Heart left ventricle (tissue), 16 donors: ENCODE measurements around the gene DKK3. TPM values are rescaled to one million over a fixed set of nuclear protein-coding genes. Genes with fewer than 3 reads are reported as not detected.

Experiments used
- ATAC-seq, 4 donors: fragments of 200-7000 bp; cut with Tn5 transposase; one replicate each; pipeline ENCODE4 v1.9.1; 2020 to 2022; ENCODE audit warnings: moderate library complexity in 4 of 4, mild to moderate bottlenecking in 3 of 4, moderate number of reproducible peaks in 1 of 4
- DNase-seq, 5 donors: peaks; one replicate each; pipeline ENCODE4 v3.0.0-alpha.2; 2020
- H3K27ac ChIP-seq, 12 donors: fragments of 200-600 bp; sonication (generic) in 4 of 12; one replicate each; pipeline versions ENCODE4 v1.5.0 to v1.8.0; 2016 to 2022; ENCODE audit warnings: mild to moderate bottlenecking in 2 of 12
- H3K27me3 ChIP-seq, 9 donors: fragments of 200-600 bp; sonication (generic) in 2 of 9; one replicate each; pipeline versions ENCODE4 v1.5.1 to v1.8.0; 2016 to 2022; ENCODE audit warnings: mild to moderate bottlenecking in 3 of 9
- H3K36me3 ChIP-seq, 9 donors: fragments of 200-600 bp; sonication (generic) in 2 of 9; one replicate each; pipeline versions ENCODE4 v1.5.0 to v1.8.0; 2018 to 2022; ENCODE audit warnings: mild to moderate bottlenecking in 2 of 9
- H3K4me1 ChIP-seq, 12 donors: fragments of 200-600 bp; sonication (generic) in 4 of 12; one replicate each; pipeline versions ENCODE4 v1.5.0 to v1.8.0; 2016 to 2022; ENCODE audit warnings: mild to moderate bottlenecking in 3 of 12
- H3K4me3 ChIP-seq, 12 donors: fragments of 200-600 bp; sonication (generic) in 4 of 12; one replicate each; pipeline versions ENCODE4 v1.5.0 to v1.8.0; 2017 to 2022; ENCODE audit warnings: mild to moderate bottlenecking in 9 of 12, moderate library complexity in 4 of 12
- H3K9me3 ChIP-seq, 12 donors: fragments of 200-600 bp; sonication (generic) in 4 of 12; one replicate each; pipeline versions ENCODE4 v1.5.0 to v1.8.0; 2016 to 2022; ENCODE audit warnings: mild to moderate bottlenecking in 1 of 12
- POLR2A ChIP-seq, 2 donors: fragments of 450-650 bp; IDR thresholded peaks; one replicate each; pipeline ENCODE4 v1.6.1; 2017; ENCODE audit warnings: antibody characterized with exemption in 2 of 2, mild to moderate bottlenecking in 2 of 2, moderate library complexity in 2 of 2
- WGBS, 4 donors: extraction: QIAGEN DNeasy Blood & Tissue Kit in 2 of 4; methylation state at CpG; one replicate each; pipeline versions ENCODE4 v1.1.5 to v1.1.7; 2013 to 2018; 5-methylcytosine and 5-hydroxymethylcytosine counted together
- intact Hi-C, 10 donors: fragments of 100-400 bp; cut with DNase I; formaldehyde crosslinking; loops; one replicate each; pipeline versions ENCODE4 v1.11.1 to v1.14.2; 2022
- polyA plus RNA-seq, 2 donors: library from polyadenylated mRNA; stranded (reverse); fragments of 200-250 nt; gene quantifications; one replicate each; pipeline ENCODE4 v1.2.3, GENCODE V29; 2013
- total RNA-seq, 9 donors: library from RNA; depleted of rRNA in 2 of 9; stranded (reverse); fragments of >200 nt in 2 of 9; fragmentation: NEBNext Ultra II Directional in 3 of 9; extraction: Animal tissue kit (Norgen Biotek cat#: 25700) in 3 of 9; gene quantifications; one replicate each; pipeline versions ENCODE4 v1.1.0 to v1.2.4, GENCODE V29; 2016 to 2023
- TF ChIP-seq, protein P1 (sequence below), 12 donors: fragments of 200-600 bp; sonication (generic) in 4 of 12; IDR thresholded peaks; one replicate each; pipeline versions ENCODE4 v1.5.0 to v1.8.0; 2018 to 2022; ENCODE audit warnings: antibody characterized with exemption in 12 of 12, mild to moderate bottlenecking in 5 of 12
- donor health status: ischemic (EF 13 %, LVEDD 7.1; RV severe dilation, severe dysfunction).
- donor health status: healthy with polysubstance abuse.
- donor health status: DM: no; HTN: yes; CAD: no.
- donor health status: DM: no; HTN: no; CAD: no.
- donor health status: ischemic (EF 25% LVEDD 6.9; RV normal size, moderate dysfunction).
- donor health status: ischemic (EF 25% LVEDD 5.7; RV mildly dilated, moderate dysfunction).
- donor health status: healthy.
- donor health status: DM: yes; HTN: yes; CAD: no.
- donor health status: ischemic (EF 35%, LVEDD 5.7; RV mildly dilated, moderate dysfunction).
- donor health status: nonischemic (EF 11% LVEDD 7.7; RV severe dilation, severe dysfunction).
- donor health status: DM: yes; HTN: yes; CAD: no.
- donor health status: PGD.
- donor health status: ischemic (EF 29% LVEDD 5.4; RV normal size, mild dysfunction).
- donor health status: nonischemic (EF 23%, LVEDD 6.1; RV moderate dilation, normal function).

DKK3 gene
- total and polyA plus RNA-seq, 11 donors, result 117 to 851 (median 707) TPM

DNA sequence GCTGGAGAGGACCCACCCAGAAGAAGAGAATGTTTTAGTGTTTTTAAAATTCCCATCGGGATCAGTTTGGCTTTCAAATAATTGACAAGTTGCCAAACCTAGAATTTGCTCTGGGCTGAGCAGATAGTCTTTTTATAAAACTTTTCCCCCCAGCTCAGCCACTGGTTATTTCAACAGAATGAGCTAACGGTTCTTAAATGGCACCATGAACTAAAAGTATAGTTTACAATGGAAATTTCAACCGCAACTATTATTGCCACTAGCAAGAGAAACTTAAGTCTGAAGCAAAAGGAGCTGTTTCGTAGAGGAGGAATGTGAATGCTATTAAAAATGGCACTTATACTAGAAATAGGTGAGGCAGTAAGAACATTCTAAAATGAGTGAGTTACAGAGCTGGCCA, 3.4 kb downstream of the DKK3 start:
- H3K4me1 ChIP-seq, result peaks cover 0 to 56% (median 29%) of the 10 kb centered on the region in 12 donors
- peaks cover 0 to 35% (median 0%) of the 10 kb centered on the region in 9 donors for H3K27me3 ChIP-seq
- intact Hi-C loops, result loop anchor here in 2 of 10 donors (5.0 kb wide), 1 partner anchor 33 kb away; no protein-coding TSS in a partner anchor
- DNase-seq (no peak), ATAC-seq (no peak)
- no peaks in the 10 kb centered on the region for H3K9me3 ChIP-seq
- peaks cover 0 to 27% (median 17%) of the 10 kb centered on the region in 9 donors for H3K36me3 ChIP-seq
- H3K4me3 ChIP-seq, result peak overlapping the region in 2 of 12 donors; percentile 2 to 4
- TF ChIP-seq, protein P1, sequence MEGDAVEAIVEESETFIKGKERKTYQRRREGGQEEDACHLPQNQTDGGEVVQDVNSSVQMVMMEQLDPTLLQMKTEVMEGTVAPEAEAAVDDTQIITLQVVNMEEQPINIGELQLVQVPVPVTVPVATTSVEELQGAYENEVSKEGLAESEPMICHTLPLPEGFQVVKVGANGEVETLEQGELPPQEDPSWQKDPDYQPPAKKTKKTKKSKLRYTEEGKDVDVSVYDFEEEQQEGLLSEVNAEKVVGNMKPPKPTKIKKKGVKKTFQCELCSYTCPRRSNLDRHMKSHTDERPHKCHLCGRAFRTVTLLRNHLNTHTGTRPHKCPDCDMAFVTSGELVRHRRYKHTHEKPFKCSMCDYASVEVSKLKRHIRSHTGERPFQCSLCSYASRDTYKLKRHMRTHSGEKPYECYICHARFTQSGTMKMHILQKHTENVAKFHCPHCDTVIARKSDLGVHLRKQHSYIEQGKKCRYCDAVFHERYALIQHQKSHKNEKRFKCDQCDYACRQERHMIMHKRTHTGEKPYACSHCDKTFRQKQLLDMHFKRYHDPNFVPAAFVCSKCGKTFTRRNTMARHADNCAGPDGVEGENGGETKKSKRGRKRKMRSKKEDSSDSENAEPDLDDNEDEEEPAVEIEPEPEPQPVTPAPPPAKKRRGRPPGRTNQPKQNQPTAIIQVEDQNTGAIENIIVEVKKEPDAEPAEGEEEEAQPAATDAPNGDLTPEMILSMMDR (IDR thresholded peaks at IDR 0.05), result no peak
- no peak for TF ChIP-seq POLR2A (IDR thresholded peaks at IDR 0.05)
- H3K27ac ChIP-seq, result peak overlapping the region in 9 of 12 donors; percentile 11 to 88 (median 35)
- 45 to 75% (median 68%) methylated on average over 4 of the region's 4 CpGs for WGBS, 4 donors

GRCh38 chr11:12003815-12004214, 4.6 kb downstream of the DKK3 start:
- Histone ChIP-seq H3K4me3 (no peak overlapping the region), H3K4me1 (peaks cover 0 to 51% (median 29%) of the 10 kb centered on the region in 12 donors), H3K27me3 (peaks cover 0 to 25% (median 0%) of the 10 kb centered on the region in 9 donors), H3K27ac (no peak overlapping the region), H3K9me3 (no peaks in the 10 kb centered on the region), H3K36me3 (peaks cover 0 to 39% (median 26%) of the 10 kb centered on the region in 9 donors)
- no peak for ATAC-seq
- WGBS, 4 donors, result 64 to 74% (median 69%) methylated on average over 4 of the region's 4 CpGs
- intact Hi-C loops, result no loop called here
- no peak for TF ChIP-seq POLR2A (IDR thresholded peaks at IDR 0.05)
- TF ChIP-seq, protein P1 (IDR thresholded peaks at IDR 0.05), result no peak
- DNase-seq, result no peak

DNA sequence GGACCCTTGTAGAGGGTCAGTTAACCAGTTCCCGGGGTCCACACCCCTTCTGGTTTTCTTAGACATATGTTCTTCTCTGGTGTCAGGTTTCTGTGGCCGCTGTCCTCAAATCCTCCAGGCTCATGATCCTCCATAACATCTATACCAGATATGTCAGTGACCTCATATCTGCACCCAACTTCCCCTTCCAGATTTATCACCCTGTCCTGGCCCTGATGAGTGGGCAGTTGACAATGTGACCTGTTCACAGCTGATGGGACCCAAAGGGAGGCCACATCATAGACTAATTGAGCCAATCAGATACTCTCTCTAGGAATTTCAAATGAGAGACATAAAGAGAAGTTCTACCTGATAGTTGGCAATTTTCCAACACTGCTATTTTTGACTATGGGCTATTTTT, 5.1 kb downstream of the DKK3 start:
- Histone ChIP-seq H3K36me3 (peaks cover 0 to 44% (median 31%) of the 10 kb centered on the region in 9 donors), H3K27ac (no peak overlapping the region), H3K4me1 (peaks cover 0 to 49% (median 32%) of the 10 kb centered on the region in 12 donors), H3K4me3 (no peak overlapping the region), H3K9me3 (no peaks in the 10 kb centered on the region), H3K27me3 (peaks cover 0 to 21% (median 0%) of the 10 kb centered on the region in 9 donors)
- intact Hi-C loops, result no loop called here
- no peak for TF ChIP-seq POLR2A (IDR thresholded peaks at IDR 0.05)
- TF ChIP-seq, protein P1 (IDR thresholded peaks at IDR 0.05), result no peak
- WGBS, 4 donors, result 92 to 98% (median 94%) methylated on average over 2 of the region's 2 CpGs
- no peak for ATAC-seq
- DNase-seq, result no peak

GRCh38 chr11:12001186-12001585, 7.2 kb downstream of the DKK3 start:
- WGBS, 4 donors, result 84 to 90% (median 86%) methylated on average over 7 of the region's 7 CpGs
- TF ChIP-seq POLR2A (IDR thresholded peaks at IDR 0.05), result no peak
- TF ChIP-seq, protein P1 (IDR thresholded peaks at IDR 0.05), result no peak
- intact Hi-C loops, result no loop called here
- H3K36me3 ChIP-seq, result peaks cover 0 to 65% (median 53%) of the 10 kb centered on the region in 9 donors
- no peak overlapping the region for H3K27ac ChIP-seq
- H3K9me3 ChIP-seq, result no peaks in the 10 kb centered on the region
- DNase-seq (no peak), ATAC-seq (no peak)
- no peak overlapping the region for H3K4me3 ChIP-seq
- H3K4me1 ChIP-seq, result peaks cover 0 to 34% (median 21%) of the 10 kb centered on the region in 12 donors
- H3K27me3 ChIP-seq, result peaks cover 0 to 6% (median 0%) of the 10 kb centered on the region in 9 donors
